Measurements from ENCODE around the gene ADISSP. TPM values are rescaled to one million over a fixed set of nuclear protein-coding genes. Genes with fewer than 3 reads are reported as not detected.

The ADISSP gene
- total and polyA plus RNA-seq, 2 of the 8 experiments (the other 6 are each of a cell fraction or from before 2014, with no cell fraction given): 111 to 141 TPM

- Histone ChIP-seq H4K5ac (ENCODE audit: insufficient read length, low read depth, low read length) (no peak overlapping the region), H2BK15ac (ENCODE audit: low read length) (peak overlapping the region; percentile 88; the same call in 1 of the 2 replicates), H2AFZ (ENCODE audit: low read length) (no peak overlapping the region), H3K27me3 (replicated peaks in 1 of 4; ENCODE audit: control insufficient read depth in 3 of 4, extremely low read depth in 1 of 4, insufficient read depth in 3 of 4, low read length in 3 of 4) (peaks cover 3 to 17% (median 15%) of the 10 kb centered on the region in 4 experiments), H3K14ac (ENCODE audit: insufficient read length) (no peak overlapping the region), H3K23ac (ENCODE audit: insufficient read length) (no peak overlapping the region), H2AK5ac (ENCODE audit: low read depth, low read length) (no peak overlapping the region), H4K8ac (ENCODE audit: extremely low read depth, insufficient read depth, low read length) (peak overlapping the region; percentile 62), H3K4ac (replicated peaks; ENCODE audit: insufficient read length, low read depth, low read length) (no peak overlapping the region), H3K79me2 (ENCODE audit: control insufficient read depth in 1 of 2, insufficient read depth in 2 of 2, low read length in 2 of 2) (no peaks in the 10 kb centered on the region), H3K9me3 (ENCODE audit: insufficient read depth in 2 of 2, low read depth in 1 of 2, low read length in 1 of 2) (no peaks in the 10 kb centered on the region), H3K4me3 (ENCODE audit: extremely low read depth in 1 of 4, insufficient read depth in 2 of 4, low read depth in 3 of 4, low read length in 4 of 4) (peak overlapping the region; percentile 50 to 72 (median 61)), H2BK120ac (replicated peaks; ENCODE audit: low read depth, low read length) (no peak overlapping the region), H3K36me3 (ENCODE audit: control insufficient read depth in 2 of 4, insufficient read depth in 4 of 4, low read length in 3 of 4) (no peaks in the 10 kb centered on the region), H3K79me1 (ENCODE audit: low read depth, low read length) (no peaks in the 10 kb centered on the region), H2BK20ac (ENCODE audit: low read length) (no peak overlapping the region), H3K9ac (replicated peaks in 1 of 4; ENCODE audit: extremely low read depth in 1 of 4, low read depth in 3 of 4, low read length in 3 of 4) (no peak overlapping the region; a peak in 1 of 7 replicates), H3K27ac (ENCODE audit: low read depth, low read length) (no peak overlapping the region), H4K91ac (replicated peaks; ENCODE audit: insufficient read length, low read length) (peak overlapping the region; percentile 46), H3K4me1 (replicated peaks in 1 of 4; ENCODE audit: control insufficient read depth in 3 of 4, insufficient read depth in 4 of 4, low read length in 3 of 4) (peaks cover 0 to 18% (median 10%) of the 10 kb centered on the region in 4 experiments; a peak in 5 of 7 replicates), H3K23me2 (ENCODE audit: low read depth, low read length) (peaks cover 12% of the 10 kb centered on the region), H3K18ac (ENCODE audit: extremely low read depth, low read length) (no peak overlapping the region; the same call in 1 of the 2 replicates), H4K20me1 (replicated peaks in 1 of 2; ENCODE audit: control insufficient read depth in 1 of 2, insufficient read depth in 2 of 2, low read length in 2 of 2) (peaks cover 0 to 3% of the 10 kb centered on the region in 2 experiments), H3K56ac (replicated peaks; ENCODE audit: insufficient read length, low read depth, low read length) (no peak overlapping the region), H3K4me2 (ENCODE audit: insufficient read depth in 1 of 2, low read depth in 2 of 2, low read length in 2 of 2) (peak overlapping the region; percentile 79 to 91), H2BK12ac (ENCODE audit: low read depth, low read length) (peak overlapping the region; percentile 90; the same call in 1 of the 2 replicates), H2BK5ac (ENCODE audit: low read depth, low read length) (0 out of 2 replicates have a peak overlapping the region, but pooled peaks have one; percentile 49)
- FAIRE-seq (no peak), DNase-seq (ENCODE audit: low read depth in 1 of 2, low spot score in 2 of 2) (peak in 1 of 2 experiments; percentile 63)
- POLR2A ChIA-PET (ENCODE audit: partially characterized antibody): interaction anchor here (0.8 to 3.6 kb wide), 8 partner anchors 9 to 48 kb away, joined by 3 to 13 read pairs (median 4); partner anchors contain the start of gene HSPA12B
- WGBS, 2 experiments (ENCODE audit: extremely low coverage in 1 of 2, insufficient coverage in 1 of 2, insufficient read length in 1 of 2, insufficient replicate concordance in 2 of 2, low coverage in 1 of 2, low lambda C conversion rate in 2 of 2, missing lambda C conversion rate in 1 of 2): 73% methylated on average over 9 of the region's 11 CpGs; no CpG with 5 or more reads in 1 of the 2 experiments
- CTCF ChIA-PET (ENCODE audit: partially characterized antibody): interaction anchor here (0.8 to 18.6 kb wide), 10 partner anchors 10 to 70 kb away, joined by 3 to 308 read pairs (median 6); partner anchors contain the start of genes ADISSP and SIGLEC1
- no peak for TF ChIP-seq HDAC2 (IDR thresholded peaks at IDR 0.05; ENCODE audit: borderline replicate concordance in 1 of 2, low read depth in 2 of 2, low read length in 2 of 2)
- no peak for TF ChIP-seq EZH2 (IDR thresholded peaks at IDR 0.05; ENCODE audit: low read depth, low read length, severe bottlenecking)
- TF ChIP-seq TEAD4 (IDR thresholded peaks at IDR 0.05; ENCODE audit: low read depth, low read length): no peak
- no peak for TF ChIP-seq TCF12 (IDR thresholded peaks at IDR 0.05; ENCODE audit: low read depth, low read length)
- TF ChIP-seq POLR2A (IDR thresholded peaks at IDR 0.05; ENCODE audit: control extremely low read depth in 1 of 2, low read depth in 2 of 2, low read length in 2 of 2): no peak
- no peak for TF ChIP-seq BRCA1 (IDR thresholded peaks at IDR 0.05; ENCODE audit: low read depth, low read length)
- no peak for TF ChIP-seq SAP30 (IDR thresholded peaks at IDR 0.05; ENCODE audit: insufficient read depth, insufficient replicate concordance, low read length)
- no peak for TF ChIP-seq CEBPB (IDR thresholded peaks at IDR 0.05; ENCODE audit: low read depth, low read length)
- no peak for TF ChIP-seq GABPA (IDR thresholded peaks at IDR 0.05; ENCODE audit: borderline replicate concordance, insufficient read depth, low read length)
- no peak for TF ChIP-seq ATF2 (IDR thresholded peaks at IDR 0.05; ENCODE audit: low read length)
- TF ChIP-seq SUZ12 (IDR thresholded peaks at IDR 0.05; ENCODE audit: low read length): no peak
Observed at GRCh38 chr20:3745686-3746173, 21.8 kb downstream of the ADISSP start.
